Activated CD4-positive, alpha-beta T cell treated with anti-CD3 and anti-CD28 coated beads, Interleukin-2, Interleukin-6, amounts not matched to agents 100 ng/mL and 50 ng/mL, durations not matched to agents 16 hours and 8 hours (primary cell): Measurements from ENCODE around the gene SLC16A10.
"Not testable (repeated sequence)": the region's sequence is repeated elsewhere in the genome, so short reads cannot be mapped to it uniquely, and the experiment has no call there.

Source experiments
- DNase-seq: peaks from one replicate; pipeline ENCODE4 v3.0.0-alpha.2; 2020

SLC16A10 gene

GRCh38 chr6:111222341-111222740 lies 135.0 kb downstream of the SLC16A10 start:
- DNase-seq = no peak

GRCh38 chr6:111228094-111228493 lies 140.8 kb downstream of the SLC16A10 start:
- DNase-seq = no peak

- no peak for DNase-seq
These were observed 143.2 kb downstream of the SLC16A10 start for GRCh38 chr6:111230351-111231089.

- no peak for DNase-seq
These were observed 143.8 kb downstream of the SLC16A10 start for GRCh38 chr6:111231090-111231459.

- no peak for DNase-seq
These were observed 150.5 kb downstream of the SLC16A10 start for GRCh38 chr6:111237852-111238251.

GRCh38 chr6:111238464-111239119 lies 151.3 kb downstream of the SLC16A10 start:
- no peak for DNase-seq

GRCh38 chr6:111239461-111239860 lies 152.2 kb downstream of the SLC16A10 start:
- no peak for DNase-seq

GRCh38 chr6:111242452-111242851 lies 155.1 kb downstream of the SLC16A10 start:
- DNase-seq = no peak

- no peak for DNase-seq
These were observed 155.8 kb downstream of the SLC16A10 start for GRCh38 chr6:111243095-111243494.

- DNase-seq = no peak
These were observed 161.5 kb downstream of the SLC16A10 start for GRCh38 chr6:111248789-111249188.

- no peak for DNase-seq
These were observed 163.6 kb downstream of the SLC16A10 start for GRCh38 chr6:111250791-111251354.

- DNase-seq = no peak
These were observed 165.4 kb downstream of the SLC16A10 start for GRCh38 chr6:111252726-111253125.

GRCh38 chr6:111254004-111254778 lies 166.9 kb downstream of the SLC16A10 start:
- DNase-seq = no peak

GRCh38 chr6:111254779-111255166 lies 167.5 kb downstream of the SLC16A10 start:
- DNase-seq = no peak

GRCh38 chr6:111255838-111256237 lies 168.5 kb downstream of the SLC16A10 start:
- DNase-seq = not testable (repeated sequence)

- no peak for DNase-seq
These were observed 169.3 kb downstream of the SLC16A10 start for GRCh38 chr6:111256646-111257045.

GRCh38 chr6:111258010-111258409 lies 170.7 kb downstream of the SLC16A10 start:
- DNase-seq = no peak

GRCh38 chr6:111258615-111259088 lies 171.3 kb downstream of the SLC16A10 start:
- no peak for DNase-seq

GRCh38 chr6:111259089-111259831 lies 172.0 kb downstream of the SLC16A10 start:
- peak; percentile 99 for DNase-seq

GRCh38 chr6:111260570-111261298 lies 173.4 kb downstream of the SLC16A10 start:
- no peak for DNase-seq

GRCh38 chr6:111263837-111264236 lies 176.5 kb downstream of the SLC16A10 start:
- peak; percentile 21 for DNase-seq

GRCh38 chr6:111265842-111266241 lies 178.5 kb downstream of the SLC16A10 start:
- DNase-seq = no peak
